Omental fat pad (tissue), 4 donors: ENCODE measurements around the gene VSTM1. TPM values are rescaled to one million over a fixed set of nuclear protein-coding genes. Genes with fewer than 3 reads are reported as not detected.

ENCODE experiments used
- ATAC-seq: fragments of 150-250 bp; one replicate; pipeline ENCODE4 v1.9.1; 2016; ENCODE audit warnings: mild to moderate bottlenecking, moderate library complexity; ENCODE audit not compliant: low FRiP score
- DNase-seq: peaks from one replicate; pipeline ENCODE4 v3.0.0-alpha.2; 2019; ENCODE audit warnings: low spot score
- CTCF ChIP-seq, 3 donors: fragments of 450-650 bp; IDR thresholded peaks; one replicate each; pipeline ENCODE4 v1.5.1; 2016 to 2017; ENCODE audit warnings: antibody characterized with exemption in 3 of 3, mild to moderate bottlenecking in 3 of 3, moderate library complexity in 2 of 3
- total RNA-seq, 4 donors: library from RNA; depleted of rRNA; stranded (reverse); fragments of >200 nt; gene quantifications; one replicate each; pipeline ENCODE4 v1.1.0, GENCODE V29; 2016

The VSTM1 gene
- total RNA-seq, 4 donors from 2014 or later = not detected

- ATAC-seq (no peak), DNase-seq (no peak)
- no peak for TF ChIP-seq CTCF (IDR thresholded peaks at IDR 0.05)
These were observed 31.6 kb upstream of the VSTM1 start for GRCh38 chr19:54095136-54095858.

GRCh38 chr19:54094426-54095000, 30.8 kb upstream of the VSTM1 start:
- DNase-seq = no peak
- TF ChIP-seq CTCF (IDR thresholded peaks at IDR 0.05) = no peak
- ATAC-seq = no peak

GRCh38 chr19:54084410-54084809, 20.7 kb upstream of the VSTM1 start:
- DNase-seq (no peak), ATAC-seq (no peak)
- no peak for TF ChIP-seq CTCF (IDR thresholded peaks at IDR 0.05)

- no peak for DNase-seq
- ATAC-seq = no peak
- TF ChIP-seq CTCF (IDR thresholded peaks at IDR 0.05) = no peak
These were observed 17.3 kb upstream of the VSTM1 start, which contains the start of gene TARM1 for GRCh38 chr19:54081032-54081431. TSS of gene TARM1 (minus strand) at chr19:54081365. CDS start at chr19:54081340, 25 bp downstream.

GRCh38 chr19:54077334-54077733, 13.6 kb upstream of the VSTM1 start:
- no peak for TF ChIP-seq CTCF (IDR thresholded peaks at IDR 0.05)
- ATAC-seq = no peak
- DNase-seq = no peak

GRCh38 chr19:54074851-54075250, 11.2 kb upstream of the VSTM1 start:
- ATAC-seq = no peak
- TF ChIP-seq CTCF (IDR thresholded peaks at IDR 0.05) = no peak

GRCh38 chr19:54073829-54074228, 10.1 kb upstream of the VSTM1 start:
- DNase-seq (no peak), ATAC-seq (no peak)
- TF ChIP-seq CTCF (IDR thresholded peaks at IDR 0.05) = no peak

More at GRCh38 chr19:54074851-54075250, 11.2 kb upstream of the VSTM1 start:
- no peak for DNase-seq
